Stimulated activated CD8-positive, alpha-beta memory T cell treated with anti-CD3 and anti-CD28 coated beads, Interleukin-15, amount 100 ng/mL, for 48 hours (primary cell): ENCODE results near the gene FBXO38.
"Not testable (repeated sequence)": the region's sequence is repeated elsewhere in the genome, so short reads cannot be mapped to it uniquely, and the experiment has no call there.

Experiments used
- DNase-seq, 2 donors: peaks; one replicate each; pipeline ENCODE4 v3.0.0-alpha.2; 2020; ENCODE audit warnings: low read depth in 2 of 2

The FBXO38 gene

DNA sequence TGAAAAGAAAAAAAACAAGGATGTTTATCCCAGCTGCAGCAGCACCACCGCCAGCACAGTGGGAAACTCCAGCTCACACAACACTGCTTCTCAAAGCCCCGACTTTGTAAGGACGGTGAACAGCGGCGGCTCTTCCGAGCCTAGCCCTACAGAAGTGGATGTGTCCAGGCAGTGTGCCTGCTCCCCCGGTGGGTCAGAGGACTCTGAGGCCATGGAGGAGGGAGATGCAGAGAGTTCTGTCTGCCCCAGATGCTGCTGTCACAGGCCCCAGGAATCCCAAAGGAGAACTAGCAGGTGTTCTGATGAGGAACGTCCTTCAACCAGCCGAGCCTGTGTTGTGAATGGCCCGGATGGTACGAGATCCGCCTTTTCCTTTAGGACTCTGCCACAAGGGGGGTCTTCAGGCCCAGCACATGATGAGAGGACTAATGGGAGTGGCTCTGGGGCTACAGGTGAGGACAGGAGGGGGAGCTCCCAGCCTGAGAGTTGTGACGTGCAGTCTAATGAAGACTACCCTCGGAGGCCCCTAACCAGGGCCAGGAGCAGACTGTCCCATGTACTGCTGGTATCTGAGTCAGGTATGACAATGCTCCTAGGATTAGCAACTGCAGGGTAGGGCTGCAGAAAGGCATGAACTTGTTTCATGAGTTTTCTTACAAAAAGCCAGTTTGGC is 43.7 kb downstream of the FBXO38 start:
- DNase-seq = no peak

DNA sequence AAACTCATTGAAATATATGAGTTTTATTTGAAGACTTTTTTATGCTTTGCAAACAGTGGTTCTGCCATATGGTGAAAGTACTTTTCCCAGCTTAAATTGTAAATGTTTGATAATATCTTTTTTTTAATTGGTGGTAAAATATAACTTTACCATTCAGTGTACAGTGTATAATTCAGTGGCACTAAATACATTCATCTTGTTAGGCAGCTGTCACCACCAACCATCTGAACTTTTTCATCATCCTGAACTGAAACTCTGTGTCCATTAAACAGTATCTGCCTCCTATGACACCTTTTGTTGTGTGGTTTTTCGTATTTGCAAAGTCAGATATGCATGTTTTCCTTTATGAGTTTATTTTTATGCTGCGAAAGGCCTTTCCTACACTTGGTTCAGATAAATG is 45.1 kb downstream of the FBXO38 start:
- DNase-seq = no peak

DNA sequence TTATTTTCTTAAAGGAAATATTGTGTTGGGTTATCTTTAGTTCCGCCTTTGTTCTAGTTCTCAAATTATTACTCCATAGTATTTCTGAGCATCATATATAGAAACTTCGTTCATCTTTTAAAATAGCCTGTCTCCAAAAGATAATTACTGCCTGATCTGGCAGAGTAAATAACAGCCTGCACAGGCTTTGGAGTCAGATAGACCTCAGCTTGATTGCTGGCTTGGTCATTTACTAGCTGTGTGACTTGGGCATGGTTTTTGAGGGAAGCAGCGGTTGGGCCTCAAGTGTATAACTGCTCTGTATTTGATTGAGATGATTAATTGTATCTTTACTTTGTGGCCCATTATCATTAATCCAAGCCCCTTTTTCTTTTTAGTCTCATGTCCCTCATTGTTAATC is 50.1 kb downstream of the FBXO38 start:
- DNase-seq = no peak

DNA sequence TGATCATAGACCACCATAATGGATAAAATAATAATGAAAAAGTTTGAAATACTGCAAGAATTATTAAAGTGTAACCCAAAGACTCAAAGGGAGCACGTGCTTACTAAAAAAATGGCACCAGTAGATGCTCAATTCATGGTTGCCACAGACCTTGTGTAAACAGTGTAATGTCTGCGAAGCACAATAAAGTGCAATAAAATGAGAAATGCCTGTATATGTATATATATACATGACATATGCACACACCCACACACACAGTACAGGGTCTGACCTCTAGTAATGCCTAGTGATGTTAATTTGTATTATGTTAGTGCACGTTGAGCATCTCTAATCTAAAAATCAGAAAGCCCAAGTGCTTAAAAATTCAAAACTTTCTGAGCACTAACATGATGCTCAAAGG is 52.3 kb downstream of the FBXO38 start:
- DNase-seq = no peak

DNA sequence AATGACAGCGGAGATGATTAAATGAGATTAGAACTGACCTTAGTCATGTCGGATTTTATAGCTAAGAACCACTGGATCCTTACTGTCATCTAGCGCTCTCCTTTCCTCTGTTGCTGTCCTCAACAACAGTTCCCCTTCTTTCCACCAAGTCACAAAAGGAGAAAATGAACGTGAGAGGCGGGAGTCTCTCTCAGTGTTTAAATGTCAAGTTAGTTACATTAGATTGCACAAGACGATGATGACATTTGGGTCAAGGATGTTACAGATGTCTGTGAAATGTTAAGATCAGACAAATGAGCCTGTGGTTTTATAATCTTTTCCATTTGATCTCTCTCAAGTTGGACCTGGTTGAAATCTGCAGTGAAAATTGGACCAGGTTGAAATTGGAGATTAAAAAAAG is 53.5 kb downstream of the FBXO38 start:
- DNase-seq = no peak

DNA sequence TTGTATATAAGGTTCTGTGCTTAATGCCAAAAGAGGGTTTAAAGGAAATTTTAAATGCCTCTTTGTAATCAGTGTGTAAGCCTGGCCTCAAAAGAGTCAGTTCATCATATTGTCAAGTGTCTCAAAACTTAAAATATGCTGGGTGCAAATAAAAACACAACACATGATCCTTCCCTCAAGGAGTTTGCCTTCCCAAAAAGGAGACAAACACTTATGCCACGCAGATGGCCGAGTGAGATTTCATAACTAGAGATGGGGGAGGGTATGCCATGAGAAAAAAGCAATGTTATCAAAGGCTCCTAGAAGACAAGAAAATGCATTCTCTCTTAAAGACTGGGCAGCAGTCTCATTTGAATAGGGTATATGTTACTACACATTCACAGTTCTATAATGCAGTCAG is 55.2 kb downstream of the FBXO38 start:
- DNase-seq = no peak

DNA sequence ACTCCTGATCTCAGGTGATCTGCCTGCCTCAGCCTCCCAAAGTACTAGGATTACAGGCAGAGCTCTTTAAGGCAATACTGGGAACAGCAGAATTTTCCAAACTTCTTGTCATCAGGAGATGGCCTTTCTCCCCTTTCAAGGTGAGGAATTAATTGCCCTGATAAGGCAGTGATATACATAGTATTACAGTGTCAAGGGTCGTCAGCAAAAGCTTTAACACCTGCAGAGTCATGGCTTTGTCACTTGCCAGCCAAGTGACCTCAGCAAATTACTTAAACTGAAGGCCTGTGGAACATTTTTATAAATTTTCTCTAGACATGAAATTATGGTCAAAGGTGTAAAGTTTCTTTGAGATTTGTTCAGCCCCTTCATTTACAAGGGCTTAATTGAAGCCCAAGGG is 59.5 kb downstream of the FBXO38 start:
- DNase-seq = no peak

DNA sequence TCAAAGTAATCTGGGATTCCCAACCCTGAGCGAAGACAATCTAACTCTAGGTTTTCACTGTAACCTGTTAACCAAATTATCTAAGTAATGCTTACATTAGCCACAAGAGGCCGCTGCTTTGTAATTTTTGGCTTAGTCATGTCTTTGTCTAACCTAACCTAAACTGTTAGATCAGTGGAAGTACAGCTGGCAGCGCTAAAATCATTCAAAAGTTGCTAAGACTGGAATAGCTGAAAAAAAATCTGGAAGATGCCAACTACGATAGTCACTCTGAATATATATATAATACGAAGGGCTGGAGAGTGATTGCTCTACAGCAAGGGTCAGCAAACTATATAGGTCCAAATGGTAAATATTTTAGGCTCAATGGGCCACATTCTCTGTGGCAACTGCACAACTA is 60.2 kb downstream of the FBXO38 start:
- peak in 1 of 2 donors; percentile 6 for DNase-seq

DNA sequence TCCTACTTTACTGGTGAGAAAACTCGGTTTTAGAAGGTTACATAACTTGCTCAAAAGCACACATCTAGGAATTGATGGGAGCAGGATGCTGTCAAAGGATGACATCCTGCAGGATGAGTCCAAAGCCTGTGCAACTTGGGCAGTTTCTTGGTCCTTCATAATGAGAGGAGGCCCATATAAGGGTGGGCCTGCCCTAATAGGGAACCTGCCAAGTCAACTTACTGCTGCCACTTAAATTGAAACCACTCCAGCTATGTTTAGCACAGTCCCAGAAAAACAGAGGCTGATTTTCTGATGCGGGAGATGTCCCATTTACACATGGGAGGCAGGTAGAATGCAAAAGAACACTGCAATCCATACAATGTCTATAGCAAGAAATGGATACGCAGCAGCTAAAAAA is 61.8 kb downstream of the FBXO38 start:
- DNase-seq = no peak

DNA sequence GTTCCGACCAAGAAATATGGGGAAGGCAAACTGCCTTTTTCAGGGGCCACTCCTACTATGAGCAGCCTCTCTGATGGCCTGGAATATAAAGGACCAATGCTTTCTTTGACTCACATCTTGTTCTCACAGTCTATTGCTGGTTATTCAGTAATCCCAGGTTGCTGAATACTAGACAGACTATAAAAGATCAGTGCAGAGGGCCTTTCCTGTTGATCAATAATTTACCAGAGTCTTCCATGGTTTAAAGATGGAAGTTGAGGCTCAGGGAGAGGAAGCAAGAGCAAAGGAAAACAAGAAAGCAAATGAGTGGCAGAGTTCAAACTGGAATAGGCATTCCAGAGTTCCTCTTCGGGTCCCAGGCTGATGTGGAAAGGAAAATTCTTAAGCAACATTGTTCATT is 62.9 kb downstream of the FBXO38 start:
- no peak for DNase-seq

DNA sequence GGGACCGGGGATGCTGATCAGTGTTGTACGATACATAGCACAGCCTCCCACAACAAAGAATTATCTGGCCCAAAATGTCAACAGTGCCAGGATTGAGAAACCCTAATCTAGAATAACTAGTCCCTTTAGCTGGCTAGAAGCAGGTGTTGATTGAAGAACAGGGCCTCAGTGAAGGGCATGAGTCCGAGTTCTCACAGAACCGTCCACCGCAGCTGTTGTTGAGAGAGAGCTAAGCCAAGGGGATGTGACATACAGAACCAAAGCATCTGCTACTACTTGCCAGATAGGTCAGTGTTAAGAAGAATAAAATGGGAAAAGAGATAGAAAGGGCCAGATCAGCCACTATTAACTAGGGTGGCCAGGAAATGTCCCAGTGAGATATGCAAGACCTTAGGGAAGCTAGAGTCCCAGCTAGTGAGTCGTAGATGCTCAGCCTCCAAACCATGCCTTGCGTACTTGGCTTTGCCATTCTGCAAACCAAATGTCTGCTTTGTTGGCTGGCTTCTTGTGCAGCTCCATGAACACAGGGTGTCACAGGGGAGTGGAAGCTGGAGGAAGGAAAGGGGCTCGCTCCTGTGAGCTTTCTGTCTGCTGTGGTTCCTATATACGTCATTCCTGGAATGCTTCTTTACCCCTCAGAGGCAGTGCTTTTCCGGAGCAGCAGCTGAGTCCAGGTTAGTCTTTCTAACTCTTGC is 68.9 kb downstream of the FBXO38 start:
- no peak for DNase-seq

DNA sequence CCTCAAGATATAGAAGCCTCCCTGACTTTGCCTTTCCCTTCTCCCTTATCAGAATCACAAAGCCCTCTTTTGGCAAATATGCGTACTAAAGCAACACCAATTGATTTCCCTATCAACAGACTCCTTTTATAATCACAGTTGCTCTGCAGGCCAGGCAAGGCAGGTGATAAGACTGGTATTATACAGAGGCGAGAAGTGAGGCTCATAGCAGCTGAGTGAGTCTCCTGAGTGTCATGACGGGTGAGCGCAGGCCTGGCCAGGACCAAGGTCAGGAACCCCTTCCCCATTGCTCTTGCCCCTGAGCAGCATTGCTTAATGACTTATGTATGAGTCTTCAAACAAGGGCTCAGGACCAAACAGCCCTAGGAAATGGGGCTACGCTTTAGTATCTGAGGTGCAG is 70.8 kb downstream of the FBXO38 start:
- DNase-seq = no peak

DNA sequence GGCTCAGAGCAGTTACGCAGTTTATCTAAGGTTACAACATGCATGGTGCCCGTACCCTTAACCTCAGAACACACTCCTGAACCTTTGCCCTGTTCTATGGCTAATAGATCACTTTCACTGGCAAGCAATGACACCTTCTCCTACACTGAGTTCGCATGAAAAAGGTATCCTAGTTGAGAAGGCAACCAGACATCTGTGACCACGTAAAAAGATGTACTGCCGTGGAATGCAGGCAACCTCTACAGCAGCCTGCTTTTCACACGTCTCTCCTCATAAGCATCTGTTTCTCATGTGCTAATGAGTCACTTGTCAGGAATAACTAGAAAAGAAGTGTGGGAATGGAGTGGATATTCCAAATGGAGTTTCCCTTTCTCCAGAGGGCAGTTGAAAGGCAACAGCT is 71.4 kb downstream of the FBXO38 start:
- no peak for DNase-seq

DNA sequence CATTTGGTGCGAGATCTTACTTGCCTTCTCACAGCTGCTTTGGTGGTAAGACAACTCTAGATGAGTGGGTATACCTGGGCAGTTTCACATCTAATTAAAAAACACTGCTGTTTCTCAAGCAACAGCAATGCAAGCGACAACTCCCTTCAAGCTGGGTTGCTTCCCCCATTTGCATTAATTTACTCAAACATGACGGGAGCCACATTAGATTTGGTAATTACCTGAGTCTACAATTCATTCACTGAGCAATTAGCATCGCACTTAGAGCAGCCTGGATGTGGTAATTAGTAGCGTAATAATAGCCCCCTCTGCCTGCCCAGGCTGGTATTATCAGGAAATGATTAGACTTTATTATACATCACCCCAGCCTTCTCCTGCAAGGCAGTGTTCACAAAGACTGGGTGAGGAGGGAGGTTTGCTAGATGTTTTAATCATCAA is 73.4 kb downstream of the FBXO38 start:
- DNase-seq = no peak

DNA sequence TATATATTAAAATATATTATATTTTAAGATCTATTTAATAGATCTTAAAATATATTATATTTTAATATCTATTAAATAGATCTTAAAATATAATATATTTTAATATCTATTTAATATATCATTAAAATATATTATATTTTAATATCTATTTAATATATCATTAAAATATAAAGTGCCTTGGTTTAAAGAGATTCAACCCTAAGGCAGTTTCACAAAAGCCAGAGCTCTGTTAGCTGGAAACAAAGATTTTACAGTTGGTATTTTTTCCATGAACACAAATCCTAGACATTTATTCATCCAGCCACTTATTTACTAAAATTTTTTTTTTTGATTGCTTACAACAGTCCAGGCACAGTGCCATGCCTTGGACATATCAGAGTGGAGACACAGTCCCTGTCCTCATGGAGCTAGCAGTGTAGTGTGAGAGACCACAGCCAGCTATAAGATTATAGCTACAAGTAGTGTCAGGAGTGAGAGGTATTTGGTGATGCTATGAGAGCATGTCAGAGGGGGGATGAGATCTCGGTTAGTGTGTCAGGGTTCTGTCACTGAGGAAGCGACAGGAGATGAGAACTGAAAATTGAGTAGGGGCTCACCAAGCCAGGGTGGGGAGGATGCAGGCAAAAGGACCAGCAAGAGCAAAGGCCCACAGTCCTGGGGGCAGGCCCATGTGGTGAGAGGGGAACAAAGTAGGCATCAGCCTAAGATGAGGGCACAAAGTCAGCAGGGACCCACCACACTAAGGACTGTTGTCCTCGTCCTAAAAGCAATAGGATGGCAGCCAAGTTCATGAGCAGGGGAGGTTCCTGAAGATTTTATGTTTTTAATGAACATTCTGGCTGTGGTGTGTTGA is 74.5 kb downstream of the FBXO38 start:
- no peak for DNase-seq

DNA sequence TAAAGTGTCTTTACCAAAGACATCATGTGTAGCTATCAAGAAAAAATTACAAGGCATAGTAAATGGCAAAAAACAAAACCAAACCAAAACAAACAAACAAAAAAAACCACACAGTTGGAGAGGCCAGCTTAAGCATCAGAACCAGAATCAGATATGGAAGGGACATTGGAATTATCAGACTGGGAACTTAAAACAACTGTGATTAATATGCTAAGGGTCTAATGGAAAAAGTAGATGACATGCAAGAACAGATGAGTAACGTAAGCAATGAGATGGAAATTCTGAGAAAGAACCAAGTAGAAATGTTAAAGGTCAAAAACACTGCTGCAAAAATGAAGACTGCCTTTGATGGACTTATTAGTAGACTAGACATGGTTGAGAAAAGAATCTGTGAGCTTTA is 75.9 kb downstream of the FBXO38 start:
- DNase-seq = no peak

DNA sequence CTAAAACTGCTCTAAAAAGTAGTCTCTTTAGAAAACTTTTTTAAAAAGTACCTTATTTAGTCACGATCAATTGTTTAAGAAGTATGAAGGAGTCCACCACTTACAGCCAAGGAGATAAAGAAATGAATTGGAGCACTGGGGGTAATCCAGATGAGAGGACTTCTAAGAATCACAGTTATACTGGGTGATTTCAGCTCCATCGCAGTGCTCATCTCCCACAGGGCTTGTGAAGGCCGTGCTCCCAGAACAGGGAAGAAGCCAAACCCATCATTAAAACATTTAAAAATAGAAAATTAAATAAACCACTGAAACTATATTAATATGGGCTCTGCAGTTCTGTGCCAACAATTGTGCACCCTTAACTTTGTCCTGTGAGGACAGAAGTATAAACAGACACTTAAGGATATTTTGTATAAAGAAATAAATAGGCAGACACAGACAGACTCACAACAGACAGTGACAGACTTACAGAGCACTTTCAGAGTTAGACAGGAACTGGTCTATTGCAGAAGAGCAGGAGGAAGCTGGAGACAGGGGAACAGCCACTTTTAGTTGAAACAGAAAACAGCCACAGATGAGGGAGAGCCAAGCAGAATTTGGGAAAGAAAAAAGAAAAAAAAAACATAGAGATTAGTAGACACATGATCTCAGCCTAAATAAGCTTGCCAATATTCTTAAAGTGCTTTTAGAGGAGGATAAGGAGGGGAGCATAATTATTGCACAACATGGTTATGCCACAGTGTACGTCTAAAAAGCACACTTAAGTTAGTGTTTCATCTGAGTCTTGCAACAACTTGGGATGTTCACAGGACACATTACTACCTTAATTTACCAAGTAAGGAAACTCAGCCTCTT is 81.8 kb downstream of the FBXO38 start:
- no peak for DNase-seq

DNA sequence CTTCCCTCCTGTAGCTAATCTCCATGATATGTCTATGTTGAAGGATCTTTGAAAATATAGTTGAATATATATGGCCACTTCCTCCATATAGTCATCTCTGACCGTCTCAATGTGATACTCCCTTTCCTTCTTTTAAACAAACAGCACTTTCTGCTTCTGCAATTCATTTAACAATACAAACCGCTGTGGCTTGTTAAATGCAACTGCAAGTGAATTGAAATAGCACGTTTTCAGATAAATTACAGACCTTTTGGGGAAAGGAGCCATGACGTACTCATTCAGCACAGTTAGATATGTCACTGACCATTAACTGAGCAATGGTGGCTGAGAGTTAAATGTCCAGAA is 82.5 kb downstream of the FBXO38 start:
- no peak for DNase-seq

DNA sequence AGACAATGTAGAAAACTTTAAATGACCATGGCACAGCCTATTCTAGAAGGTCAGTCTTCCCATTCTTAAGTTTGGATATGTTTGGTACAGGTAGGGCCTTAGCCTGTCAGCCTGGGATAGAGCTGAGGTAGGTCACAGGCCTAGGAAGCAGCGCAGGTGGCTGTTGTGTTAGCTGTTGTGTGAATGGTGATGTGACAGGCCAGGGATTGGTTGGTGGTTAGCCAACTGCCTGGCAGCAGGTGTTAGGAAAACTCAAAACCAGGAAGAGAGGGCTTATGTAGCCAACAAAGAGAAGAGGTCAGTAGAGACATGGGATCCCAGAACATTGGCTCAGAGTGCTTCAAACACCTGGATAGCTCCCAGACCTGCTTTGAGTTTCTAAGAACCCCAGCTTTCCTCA is 84.2 kb downstream of the FBXO38 start:
- no peak for DNase-seq

DNA sequence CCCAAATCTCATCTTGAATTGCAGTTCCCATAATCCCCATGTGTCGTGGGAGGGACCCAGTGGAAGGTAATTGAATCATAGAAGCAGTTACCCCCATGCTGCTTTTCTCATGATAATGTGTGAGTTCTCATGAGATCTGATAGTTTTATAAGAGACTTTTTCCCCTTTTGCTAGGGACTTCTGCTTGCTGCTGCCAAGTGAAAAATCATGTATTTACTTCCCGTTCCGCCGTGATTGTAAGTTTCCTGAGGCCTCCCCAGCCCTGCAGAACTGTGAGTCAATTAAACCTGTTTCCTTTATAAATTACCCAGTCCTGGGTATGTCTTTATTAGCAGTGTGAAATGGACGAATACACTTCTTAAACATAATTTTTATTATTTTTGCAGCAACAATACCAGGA is 85.0 kb downstream of the FBXO38 start:
- not testable (repeated sequence) for DNase-seq

DNA sequence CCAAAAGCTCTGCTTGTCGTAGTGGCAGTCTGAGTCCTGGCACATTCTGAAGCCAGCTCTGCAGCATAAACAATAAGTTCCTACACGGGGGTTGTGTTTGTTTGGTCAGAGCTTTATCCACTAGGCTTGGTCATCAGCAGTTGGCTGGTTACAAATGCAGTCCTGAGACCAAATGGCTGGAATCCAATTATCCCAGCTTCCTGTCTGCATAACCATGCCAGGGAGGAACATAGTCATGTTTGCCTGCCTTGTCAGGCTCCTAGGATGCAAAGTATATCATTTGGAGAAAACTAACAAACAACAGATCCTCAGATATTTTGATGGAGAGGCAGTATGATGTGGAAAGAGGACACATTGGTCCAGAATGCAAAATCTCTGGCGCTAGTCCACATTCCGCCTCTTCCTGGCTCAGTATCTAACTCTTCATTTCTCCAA is 85.8 kb downstream of the FBXO38 start:
- DNase-seq = no peak

DNA sequence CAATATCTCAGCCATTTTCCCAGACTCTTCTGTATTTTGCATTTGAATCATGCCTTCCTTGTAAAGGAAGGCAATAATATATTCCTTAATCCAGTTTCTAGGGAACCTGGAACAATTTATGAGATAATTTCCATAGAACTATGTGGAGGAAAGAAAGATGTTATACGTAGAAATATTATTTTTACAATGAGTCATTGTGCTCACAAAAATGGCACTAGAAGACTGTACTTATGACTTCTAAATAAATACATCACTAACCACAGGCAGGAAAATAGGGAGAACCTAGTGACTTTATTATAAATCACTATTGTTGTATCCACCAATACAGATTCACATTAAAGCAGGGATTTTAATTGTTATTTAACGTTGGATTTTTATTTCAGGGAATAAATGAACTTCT is 87.6 kb downstream of the FBXO38 start:
- no peak for DNase-seq
